Keratinocyte (primary cell): ENCODE data around the gene MAGI2. TPM values are rescaled to one million over a fixed set of nuclear protein-coding genes. Genes with fewer than 3 reads are reported as not detected.

ENCODE experiments used
- DNase-seq: peaks from one replicate; pipeline ENCODE4 v3.0.0-alpha.2; 2011; ENCODE audit warnings: low read depth, missing footprints, low spot score
- FAIRE-seq: peaks from 2 replicates; lab custom pipeline; 2011; peaks lifted over from hg19 to GRCh38; lab: Jason Lieb, UNC
- H2AFZ ChIP-seq: 2 replicates; pipeline ENCODE4 v1.6.0; 2012; ENCODE audit warnings: low read length, control low read depth, inconsistent platforms; ENCODE audit not compliant: control insufficient read depth
- H3K27ac ChIP-seq: 2 replicates; pipeline ENCODE4 v1.5.1; 2011; ENCODE audit warnings: low read length; ENCODE audit not compliant: control insufficient read depth, insufficient read depth
- H3K27me3 ChIP-seq: 3 replicates; pipeline ENCODE4 v1.6.0; 2011; ENCODE audit warnings: low read length; ENCODE audit not compliant: control insufficient read depth, insufficient read depth; ENCODE audit errors: extremely low read depth
- H3K36me3 ChIP-seq, 2 experiments: 2 replicates in 1 of 2; 3 replicates in 1 of 2; pipeline ENCODE4 v1.5.1; 2011; ENCODE audit warnings: low read length in 2 of 2, mild to moderate bottlenecking in 1 of 2; ENCODE audit not compliant: control insufficient read depth in 2 of 2, insufficient read depth in 2 of 2; ENCODE audit errors: extremely low read depth in 1 of 2
- H3K4me1 ChIP-seq: 3 replicates; pipeline ENCODE4 v1.5.1; 2011; ENCODE audit warnings: low read length; ENCODE audit not compliant: control insufficient read depth, insufficient read depth; ENCODE audit errors: extremely low read depth
- H3K4me2 ChIP-seq: 3 replicates; pipeline ENCODE4 v1.6.0; 2011; ENCODE audit warnings: low read depth, low read length; ENCODE audit not compliant: control insufficient read depth, insufficient read depth; ENCODE audit errors: extremely low read depth
- H3K4me3 ChIP-seq, 3 experiments: fragments of 200-600 bp in 1 of 3; sonication (generic) in 1 of 3; 2 replicates in 2 of 3; 3 replicates in 1 of 3; pipeline ENCODE4 v1.5.1; 2011 to 2016; ENCODE audit warnings: low read length in 3 of 3, mild to moderate bottlenecking in 3 of 3, control low read depth in 2 of 3, inconsistent platforms in 1 of 3, low read depth in 1 of 3, mixed read lengths in 1 of 3, mixed run types in 1 of 3, moderate library complexity in 1 of 3; ENCODE audit not compliant: control insufficient read depth in 2 of 3, insufficient read depth in 2 of 3; ENCODE audit errors: extremely low read depth in 1 of 3
- H3K79me2 ChIP-seq: 2 replicates; pipeline ENCODE4 v1.6.0; 2012; ENCODE audit warnings: low read length; ENCODE audit not compliant: control insufficient read depth, insufficient read depth
- H3K9ac ChIP-seq: 3 replicates; pipeline ENCODE4 v1.6.0; 2011; ENCODE audit warnings: low read length; ENCODE audit not compliant: control insufficient read depth, insufficient read depth; ENCODE audit errors: extremely low read depth
- H3K9me1 ChIP-seq: 3 replicates; pipeline ENCODE4 v1.6.0; 2011; ENCODE audit warnings: low read length; ENCODE audit not compliant: control insufficient read depth, insufficient read depth; ENCODE audit errors: extremely low read depth
- H3K9me3 ChIP-seq: 2 replicates; pipeline ENCODE4 v1.5.1; 2012; ENCODE audit warnings: low read depth, low read length; ENCODE audit not compliant: control insufficient read depth
- H4K20me1 ChIP-seq: 3 replicates; pipeline ENCODE4 v1.6.0; 2011; ENCODE audit warnings: low read length; ENCODE audit not compliant: control insufficient read depth, insufficient read depth; ENCODE audit errors: extremely low read depth
- CTCF ChIP-seq, 3 experiments: IDR thresholded peaks in 1 of 3; conservative IDR thresholded peaks in 1 of 3; optimal IDR thresholded peaks in 1 of 3; 2 replicates in 2 of 3; 3 replicates in 1 of 3; pipeline versions ENCODE3 to v1.5.1; 2011; ENCODE audit warnings: low read length in 3 of 3, mild to moderate bottlenecking in 3 of 3, moderate library complexity in 2 of 3, control low read depth in 1 of 3, inconsistent platforms in 1 of 3; ENCODE audit not compliant: insufficient read depth in 2 of 3; ENCODE audit errors: extremely low read depth in 1 of 3
- EZH2 ChIP-seq: IDR thresholded peaks from one replicate; pipeline ENCODE4 v1.6.1; 2012; ENCODE audit warnings: inconsistent platforms, mild to moderate bottlenecking, low read length, moderate library complexity
- dilution Hi-C: fragments of 300-500 bp; cut with MboI; formaldehyde crosslinking; loops from one replicate; pipeline ENCODE4 v1.7.0; 2020; ENCODE audit warnings: low sequenced_read_pairs; ENCODE audit not compliant: extremely low pct_ligation_motif_present
- polyA plus RNA-seq, 5 experiments: library from polyadenylated mRNA; depleted of rRNA in 3 of 5; stranded (reverse) in 3 of 5; stranded (forward) in 1 of 5; unstranded in 1 of 5; fragments of >200 nt; gene quantifications; 1 replicate in 1 of 5; 2 replicates in 3 of 5; 3 replicates in 1 of 5; pipeline versions ENCODE4 v1.2.1 to v1.2.3, GENCODE V29; 2011 to 2012; ENCODE audit warnings: missing spikeins in 2 of 5, low read depth in 1 of 5, low replicate concordance in 1 of 5

Gene MAGI2
- polyA plus RNA-seq, 1 donor (not counting 4 experiments of a cell fraction or from before 2014, with no cell fraction given) = 0.07 TPM

DNA sequence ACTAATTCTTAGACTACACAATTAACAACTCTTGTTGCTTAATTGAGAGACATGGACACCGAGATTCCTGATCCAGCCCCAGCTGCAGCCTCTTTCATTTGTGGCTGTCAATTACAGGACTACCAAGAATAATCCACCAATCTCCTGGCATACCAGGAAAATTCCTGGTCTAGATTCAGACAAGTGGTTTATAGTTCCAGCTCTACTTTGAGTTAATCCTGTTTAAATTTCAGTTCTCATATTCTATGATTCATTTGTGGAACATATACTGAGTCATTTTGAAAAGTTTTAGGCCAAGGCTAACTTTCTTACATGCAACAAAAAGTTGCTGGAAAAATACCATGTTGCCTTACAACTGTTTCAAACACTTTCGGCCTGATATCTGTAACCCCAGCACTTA lies 253.5 kb downstream of the MAGI2 start:
- no peaks in the 10 kb centered on the region for H3K27me3 ChIP-seq
- no peaks in the 10 kb centered on the region for H4K20me1 ChIP-seq
- DNase-seq (no peak), FAIRE-seq (no peak)
- H3K79me2 ChIP-seq = no peaks in the 10 kb centered on the region
- H3K4me1 ChIP-seq = no peaks in the 10 kb centered on the region
- no peaks in the 10 kb centered on the region for H3K36me3 ChIP-seq
- no peak overlapping the region for H3K4me3 ChIP-seq
- dilution Hi-C loops = no loop called here
- H3K9ac ChIP-seq = no peak overlapping the region
- H3K9me3 ChIP-seq = no peaks in the 10 kb centered on the region
- no peaks in the 10 kb centered on the region for H3K9me1 ChIP-seq
- no peak for TF ChIP-seq EZH2
- TF ChIP-seq CTCF (optimal IDR thresholded peaks at IDR 0.05 in 1 of 3, IDR thresholded peaks at IDR 0.05 in 1 of 3, conservative IDR thresholded peaks at IDR 0.05 in 1 of 3; ENCODE audit: extremely low read depth in 1 of 3, insufficient read depth in 2 of 3, low read length in 3 of 3) = no peak
- no peak overlapping the region for H2AFZ ChIP-seq
- no peak overlapping the region for H3K27ac ChIP-seq
- H3K4me2 ChIP-seq = no peak overlapping the region

GRCh38 chr7:79199266-79199665 lies 254.2 kb downstream of the MAGI2 start:
- Histone ChIP-seq H3K36me3 (no peaks in the 10 kb centered on the region), H4K20me1 (no peaks in the 10 kb centered on the region), H2AFZ (no peak overlapping the region), H3K27ac (no peak overlapping the region), H3K9me1 (no peaks in the 10 kb centered on the region), H3K79me2 (no peaks in the 10 kb centered on the region), H3K4me2 (no peak overlapping the region), H3K4me3 (no peak overlapping the region), H3K4me1 (no peaks in the 10 kb centered on the region), H3K9ac (no peak overlapping the region), H3K27me3 (no peaks in the 10 kb centered on the region), H3K9me3 (no peaks in the 10 kb centered on the region)
- DNase-seq = no peak
- TF ChIP-seq EZH2 = no peak
- TF ChIP-seq CTCF (optimal IDR thresholded peaks at IDR 0.05 in 1 of 3, IDR thresholded peaks at IDR 0.05 in 1 of 3, conservative IDR thresholded peaks at IDR 0.05 in 1 of 3; ENCODE audit: extremely low read depth in 1 of 3, insufficient read depth in 2 of 3, low read length in 3 of 3) = no peak
- FAIRE-seq = no peak
- dilution Hi-C loops = no loop called here
